GM12872 (cell line): ENCODE data around the gene ZCCHC18.

Source experiments
- CTCF ChIP-seq: IDR thresholded peaks from 3 replicates; pipeline ENCODE4 v1.5.1; 2011; ENCODE audit warnings: low read depth, mild to moderate bottlenecking, low read length, moderate library complexity; ENCODE audit not compliant: insufficient read depth

Gene ZCCHC18

DNA sequence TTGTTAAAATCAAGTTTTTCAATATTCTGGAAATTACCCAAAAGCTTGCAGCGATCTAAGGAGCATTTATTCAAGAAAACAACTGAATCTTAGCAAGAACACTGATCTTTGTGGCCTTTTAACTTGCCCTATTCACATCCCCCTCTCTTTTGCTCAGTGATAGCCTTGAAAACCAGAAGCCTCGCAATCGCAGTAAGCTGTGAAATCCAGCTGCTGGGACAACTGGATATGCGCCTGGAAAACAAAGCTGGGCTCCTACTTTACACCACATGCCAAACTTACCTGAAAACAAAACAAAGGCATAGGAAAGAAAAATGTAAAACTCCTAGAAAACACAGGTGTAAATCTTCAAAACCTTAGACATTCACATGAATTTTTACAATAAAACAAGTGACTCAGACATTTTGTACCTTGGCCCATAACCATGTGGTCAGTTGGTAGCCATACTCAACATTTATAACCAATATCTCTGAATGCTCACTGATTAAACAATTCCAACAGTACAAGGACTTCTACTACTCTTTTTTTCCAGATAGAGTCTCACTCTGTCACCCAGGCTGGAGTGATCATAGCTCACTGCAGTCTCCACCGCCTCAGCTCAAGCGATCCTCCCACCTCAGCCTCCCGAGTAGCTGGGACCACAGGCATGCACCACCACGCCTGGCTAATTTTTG is 28.9 kb downstream of the ZCCHC18 start:
- no peak for TF ChIP-seq CTCF

GRCh38 chrX:104151037-104151436 is 38.7 kb downstream of the ZCCHC18 start:
- TF ChIP-seq CTCF, result no peak

DNA sequence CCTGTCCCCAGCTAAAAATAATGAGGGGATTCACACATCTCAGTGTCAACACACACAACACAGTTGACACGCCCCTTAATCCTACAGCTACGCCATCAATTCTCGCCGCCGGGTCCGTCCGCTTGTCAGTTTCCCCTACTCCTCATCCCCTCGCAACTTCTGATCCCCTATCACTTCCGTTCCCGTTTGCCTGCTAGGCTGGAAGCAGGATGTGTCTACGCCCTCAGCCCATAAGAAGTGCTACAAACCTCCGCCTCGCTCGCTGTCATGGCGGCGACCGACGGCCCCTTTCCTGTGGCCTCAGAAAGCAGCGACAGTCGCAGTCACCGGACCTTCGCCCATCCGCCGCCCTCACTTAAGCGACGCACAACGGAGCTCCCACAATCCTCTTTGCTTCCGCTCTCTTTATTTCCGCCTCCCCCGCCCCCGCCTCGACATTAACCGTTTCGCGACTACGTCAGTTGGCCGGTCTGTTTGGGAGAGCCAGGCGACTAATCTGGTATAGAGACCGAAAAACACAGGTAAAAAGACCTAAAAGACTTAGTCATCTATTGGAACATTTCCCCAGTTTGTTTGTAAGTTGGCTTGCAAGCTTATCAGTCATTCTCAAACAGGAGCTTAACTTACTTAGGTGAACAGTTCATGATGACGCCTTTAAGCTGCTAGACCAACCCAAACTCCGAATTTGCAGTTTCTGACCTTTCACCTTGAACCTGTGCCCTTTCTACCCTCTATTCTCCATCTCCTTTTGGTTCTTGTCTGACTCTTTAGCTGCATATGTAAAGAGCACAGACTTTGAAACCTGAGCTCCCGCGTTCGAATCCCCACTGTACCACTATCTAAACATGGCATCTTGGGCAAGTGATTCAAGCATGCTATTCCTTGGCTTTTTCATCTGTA is 44.6 kb downstream of the ZCCHC18 start, which contains the start of gene SLC25A53:
Gene SLC25A53 (minus strand): TSS at position 380 of the 900 bp plus-strand sequence. CDS start 51,752 bp downstream, outside the sequence.
- TF ChIP-seq CTCF, result no peak
